HEK293 (cell line): ENCODE measurements around the gene PPM1E.
"Not testable (repeated sequence)": the region's sequence is repeated elsewhere in the genome, so short reads cannot be mapped to it uniquely, and the experiment has no call there.

ENCODE experiments used
- ZEB2 ChIP-seq: fragments of 450-650 bp; formaldehyde crosslinking; IDR thresholded peaks from 2 replicates; pipeline ENCODE4 v1.5.1; 2016; ENCODE audit warnings: missing biosample characterization, missing genetic modification characterization
- ZNF138 ChIP-seq: fragments of 450-650 bp; formaldehyde crosslinking; IDR thresholded peaks from 2 replicates; pipeline ENCODE4 v1.5.1; 2016; ENCODE audit warnings: missing biosample characterization, missing genetic modification characterization, borderline replicate concordance
- ZSCAN30 ChIP-seq: fragments of 450-650 bp; IDR thresholded peaks from 2 replicates; pipeline ENCODE4 v1.5.1; 2018; ENCODE audit warnings: missing biosample characterization, mild to moderate bottlenecking, missing genetic modification characterization, moderate library complexity
- TF ChIP-seq, protein P1 (sequence below): fragments of 450-650 bp; formaldehyde crosslinking; IDR thresholded peaks from 2 replicates; pipeline ENCODE4 v1.5.1; 2016; ENCODE audit warnings: missing biosample characterization, missing genetic modification characterization

GRCh38 chr17:58794508-58794907 is 38.9 kb downstream of the PPM1E start:
- TF ChIP-seq, protein P1, sequence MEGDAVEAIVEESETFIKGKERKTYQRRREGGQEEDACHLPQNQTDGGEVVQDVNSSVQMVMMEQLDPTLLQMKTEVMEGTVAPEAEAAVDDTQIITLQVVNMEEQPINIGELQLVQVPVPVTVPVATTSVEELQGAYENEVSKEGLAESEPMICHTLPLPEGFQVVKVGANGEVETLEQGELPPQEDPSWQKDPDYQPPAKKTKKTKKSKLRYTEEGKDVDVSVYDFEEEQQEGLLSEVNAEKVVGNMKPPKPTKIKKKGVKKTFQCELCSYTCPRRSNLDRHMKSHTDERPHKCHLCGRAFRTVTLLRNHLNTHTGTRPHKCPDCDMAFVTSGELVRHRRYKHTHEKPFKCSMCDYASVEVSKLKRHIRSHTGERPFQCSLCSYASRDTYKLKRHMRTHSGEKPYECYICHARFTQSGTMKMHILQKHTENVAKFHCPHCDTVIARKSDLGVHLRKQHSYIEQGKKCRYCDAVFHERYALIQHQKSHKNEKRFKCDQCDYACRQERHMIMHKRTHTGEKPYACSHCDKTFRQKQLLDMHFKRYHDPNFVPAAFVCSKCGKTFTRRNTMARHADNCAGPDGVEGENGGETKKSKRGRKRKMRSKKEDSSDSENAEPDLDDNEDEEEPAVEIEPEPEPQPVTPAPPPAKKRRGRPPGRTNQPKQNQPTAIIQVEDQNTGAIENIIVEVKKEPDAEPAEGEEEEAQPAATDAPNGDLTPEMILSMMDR (tag by site-specific recombination), result not testable (repeated sequence)
- TF ChIP-seq ZNF138 (tag by site-specific recombination); ZSCAN30; ZEB2: not testable (repeated sequence)
